ENCODE measurements around the gene IL1RAPL1. TPM values are rescaled to one million over a fixed set of nuclear protein-coding genes. Genes with fewer than 3 reads are reported as not detected.

The IL1RAPL1 gene
- total and polyA plus RNA-seq, 9 of the 15 experiments (the other 6 are each of a cell fraction or from before 2014, with no cell fraction given) = 0.04 to 0.07 (median 0.04) TPM; not detected in 6

- DNase-seq (ENCODE audit: extremely low read depth in 1 of 4, low spot score in 3 of 4) = no peak
- in situ Hi-C loops (cut with MboI) = no loop called here
- Histone ChIP-seq H3K27me3 (ENCODE audit: control insufficient read depth in 2 of 2, insufficient read depth in 2 of 2, low read length in 2 of 2) (no peaks in the 10 kb centered on the region), H3K27ac (ENCODE audit: extremely low read depth, low read depth, low read length) (no peak overlapping the region), H3K4me1 (replicated peaks in 1 of 2; ENCODE audit: control insufficient read depth in 2 of 2, insufficient read depth in 2 of 2, low read length in 2 of 2) (no peaks in the 10 kb centered on the region), H3K9me3 (replicated peaks; ENCODE audit: control insufficient read depth, insufficient read depth, low read depth, low read length) (no peaks in the 10 kb centered on the region), H3K9me1 (ENCODE audit: control insufficient read depth, insufficient read depth, low read length) (no peaks in the 10 kb centered on the region), H3K79me2 (ENCODE audit: control insufficient read depth, insufficient read depth, low read length) (no peaks in the 10 kb centered on the region), H3K4me3 (no peak overlapping the region), H3K36me3 (ENCODE audit: control insufficient read depth, insufficient read depth, low read length) (no peaks in the 10 kb centered on the region), H2AFZ (ENCODE audit: low read depth, low read length) (no peak overlapping the region), H3K4me2 (ENCODE audit: insufficient read depth, low read length) (no peak overlapping the region), H4K20me1 (replicated peaks; ENCODE audit: control insufficient read depth, insufficient read depth, low read length) (no peaks in the 10 kb centered on the region), H3K9ac (ENCODE audit: insufficient read depth in 1 of 2, low read depth in 2 of 2, low read length in 2 of 2) (no peak overlapping the region)
- WGBS (ENCODE audit: insufficient coverage, low coverage, missing lambda C conversion rate) = 9% methylated on average over 2 of the region's 2 CpGs
- FAIRE-seq = no peak
- no peak for ATAC-seq
- no TSS peak for BruUV-seq (replicated peaks)
- intact Hi-C loops (cut with micrococcal nuclease) = no loop called here
- POLR2A ChIA-PET = no interaction called here
- TF ChIP-seq PCBP2 (IDR thresholded peaks at IDR 0.05; ENCODE audit: low read depth, low read length, poor library complexity, severe bottlenecking) (no peak), ZC3H8 (IDR thresholded peaks at IDR 0.05) (no peak), JUND (IDR thresholded peaks at IDR 0.05; ENCODE audit: borderline replicate concordance, low read depth, low read length) (no peak), JUND (tag; IDR thresholded peaks at IDR 0.05; ENCODE audit: borderline replicate concordance, low read depth, low read length) (no peak), ZNF695 (CRISPR knock-in tag; IDR thresholded peaks at IDR 0.05) (no peak), EGR1 (conservative IDR thresholded peaks at IDR 0.05) (no peak), MAFK (IDR thresholded peaks at IDR 0.05; ENCODE audit: low read length) (0 out of 2 replicates have a peak, but pooled peaks have one; percentile 10)
- CTCF ChIA-PET (ENCODE audit: low intra/inter-chr PET ratio) = no interaction called here
Measured at GRCh38 chrX:29797156-29797555, 1209.9 kb downstream of the IL1RAPL1 start.

GRCh38 chrX:29798469-29798868 lies 1211.2 kb downstream of the IL1RAPL1 start:
- no peaks in the 10 kb centered on the region for H3K4me1 ChIP-seq (replicated peaks in 1 of 2; ENCODE audit: control insufficient read depth in 2 of 2, insufficient read depth in 2 of 2, low read length in 2 of 2)
- DNase-seq (ENCODE audit: extremely low read depth in 1 of 4, low spot score in 3 of 4) (no peak), FAIRE-seq (no peak), ATAC-seq (no peak)
- no peaks in the 10 kb centered on the region for H3K79me2 ChIP-seq (ENCODE audit: control insufficient read depth, insufficient read depth, low read length)
- no peak overlapping the region for H3K4me2 ChIP-seq (ENCODE audit: insufficient read depth, low read length)
- no peak overlapping the region for H3K4me3 ChIP-seq
- no peak overlapping the region for H3K9ac ChIP-seq (ENCODE audit: insufficient read depth in 1 of 2, low read depth in 2 of 2, low read length in 2 of 2)
- H3K27ac ChIP-seq (ENCODE audit: extremely low read depth, low read depth, low read length) = no peak overlapping the region
- H4K20me1 ChIP-seq (replicated peaks; ENCODE audit: control insufficient read depth, insufficient read depth, low read length) = no peaks in the 10 kb centered on the region
- H3K27me3 ChIP-seq (ENCODE audit: control insufficient read depth in 2 of 2, insufficient read depth in 2 of 2, low read length in 2 of 2) = no peaks in the 10 kb centered on the region
- 0% methylated on average over 2 of the region's 2 CpGs for WGBS (ENCODE audit: insufficient coverage, low coverage, missing lambda C conversion rate)
- no peak overlapping the region for H2AFZ ChIP-seq (ENCODE audit: low read depth, low read length)
- ChIA-PET CTCF (ENCODE audit: low intra/inter-chr PET ratio) (no interaction called here), POLR2A (no interaction called here)
- no TSS peak for BruUV-seq (replicated peaks)
- no peaks in the 10 kb centered on the region for H3K36me3 ChIP-seq (ENCODE audit: control insufficient read depth, insufficient read depth, low read length)
- H3K9me3 ChIP-seq (replicated peaks; ENCODE audit: control insufficient read depth, insufficient read depth, low read depth, low read length) = no peaks in the 10 kb centered on the region
- H3K9me1 ChIP-seq (ENCODE audit: control insufficient read depth, insufficient read depth, low read length) = no peaks in the 10 kb centered on the region
- in situ Hi-C loops (cut with MboI) = no loop called here
- intact Hi-C loops (cut with micrococcal nuclease) = no loop called here
- TF ChIP-seq ZNF12 (CRISPR knock-in tag; IDR thresholded peaks at IDR 0.05) (no peak), ZNF277 (CRISPR knock-in tag; IDR thresholded peaks at IDR 0.05; ENCODE audit: borderline replicate concordance) (no peak)

Data from K562 (cell line).